Gastroesophageal sphincter (tissue), 4 donors: ENCODE data around the gene GP9. TPM values are rescaled to one million over a fixed set of nuclear protein-coding genes. Genes with fewer than 3 reads are reported as not detected.

ENCODE experiments used
- ATAC-seq: fragments of 150-250 bp; one replicate; pipeline ENCODE4 v1.9.1; 2016; ENCODE audit warnings: mild to moderate bottlenecking, moderate library complexity
- H3K27ac ChIP-seq, 4 donors: fragments of 200-600 bp; sonication (generic) in 3 of 4; 1 replicate in 3 of 4; 2 replicates in 1 of 4; pipeline ENCODE4 v1.5.1; 2016 to 2019
- H3K27me3 ChIP-seq: fragments of 200-600 bp; sonication (generic); one replicate; pipeline ENCODE4 v1.5.1; 2019
- H3K36me3 ChIP-seq, 2 donors: fragments of 200-600 bp; sonication (generic); one replicate each; pipeline ENCODE4 v1.5.1; 2019; ENCODE audit warnings: control low read depth in 1 of 2
- H3K4me1 ChIP-seq, 3 donors: fragments of 200-600 bp; sonication (generic); 1 replicate in 2 of 3; 2 replicates in 1 of 3; pipeline ENCODE4 v1.5.1; 2016 to 2019; ENCODE audit warnings: control low read depth in 2 of 3
- H3K4me3 ChIP-seq, 2 donors: fragments of 200-600 bp; sonication (generic); one replicate each; pipeline ENCODE4 v1.5.1; 2019; ENCODE audit warnings: mild to moderate bottlenecking in 1 of 2, moderate library complexity in 1 of 2
- H3K9me3 ChIP-seq, 3 donors: fragments of 200-600 bp; sonication (generic); one replicate each; pipeline ENCODE4 v1.5.1; 2017 to 2019; ENCODE audit warnings: control low read depth in 2 of 3
- EP300 ChIP-seq: sonication (generic); formaldehyde crosslinking; IDR thresholded peaks from one replicate; pipeline ENCODE4 v1.6.1; 2017; ENCODE audit warnings: antibody characterized with exemption, mild to moderate bottlenecking
- POLR2A ChIP-seq, 2 donors: fragments of 450-650 bp; IDR thresholded peaks; one replicate each; pipeline ENCODE4 v1.6.1; 2017; ENCODE audit warnings: antibody characterized with exemption in 2 of 2, mild to moderate bottlenecking in 2 of 2, moderate library complexity in 1 of 2
- POLR2AphosphoS5 ChIP-seq: sonication (generic); formaldehyde crosslinking; IDR thresholded peaks from one replicate; pipeline ENCODE4 v1.6.1; 2017; ENCODE audit warnings: antibody characterized with exemption
- WGBS, 2 donors: methylation state at CpG; one replicate each; pipeline ENCODE4 v1.1.5; 2018; ENCODE audit warnings: low coverage in 1 of 2; 5-methylcytosine and 5-hydroxymethylcytosine counted together
- total RNA-seq, 4 donors: library from RNA; depleted of rRNA; stranded (reverse); fragments of >200 nt; gene quantifications; one replicate each; pipeline ENCODE4 v1.1.0, GENCODE V29; 2016
- TF ChIP-seq, protein P1 (sequence below), 4 experiments: fragments of 200-600 bp in 2 of 4; fragments of 450-650 bp in 2 of 4; sonication (generic) in 1 of 4; IDR thresholded peaks; one replicate each; pipeline ENCODE4 v1.5.1; 2017 to 2019; ENCODE audit warnings: antibody characterized with exemption in 4 of 4, mild to moderate bottlenecking in 2 of 4, moderate library complexity in 2 of 4

Gene GP9
- total RNA-seq, 4 donors from 2014 or later: not detected

DNA sequence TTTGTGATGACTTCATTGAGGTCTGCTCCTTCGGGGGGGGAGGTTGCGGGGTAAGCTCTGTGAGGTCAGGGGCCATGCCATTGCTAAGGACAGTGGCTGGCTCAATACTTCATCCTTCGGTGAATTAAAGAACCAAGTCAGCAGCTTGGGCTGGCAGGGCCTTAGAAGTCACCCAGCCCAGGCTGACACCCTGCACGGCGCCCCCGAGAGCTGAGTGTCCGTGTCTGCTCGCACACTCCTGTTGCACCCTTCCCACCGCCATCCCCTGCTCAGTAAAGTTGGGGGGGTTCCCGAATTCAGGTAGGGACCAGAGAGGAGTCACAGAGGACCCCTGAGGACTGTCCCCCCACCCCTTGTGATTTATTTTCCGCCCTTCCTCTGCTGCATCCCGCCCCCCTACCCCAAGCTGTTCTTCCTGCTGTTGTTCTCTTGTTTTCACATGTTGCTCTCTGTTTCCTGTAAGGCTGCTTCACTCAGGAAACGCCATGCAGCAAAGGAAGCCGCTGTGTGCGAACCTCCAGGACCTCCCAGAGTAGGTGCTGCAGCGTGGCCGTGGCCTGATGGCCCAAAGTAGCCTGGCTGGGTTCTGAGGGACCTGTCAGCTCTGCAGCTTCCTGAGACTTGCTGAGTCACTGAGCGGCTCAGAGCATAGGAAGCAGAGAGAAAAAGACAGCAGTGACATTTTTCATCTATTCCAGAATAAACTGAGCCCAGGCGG, 45.0 kb upstream of the GP9 start:
- peaks cover 0 to 43% (median 6%) of the 10 kb centered on the region in 3 donors for H3K4me1 ChIP-seq
- peak overlapping the region in 3 of 4 donors; percentile 57 to 76 (median 73) for H3K27ac ChIP-seq

DNA sequence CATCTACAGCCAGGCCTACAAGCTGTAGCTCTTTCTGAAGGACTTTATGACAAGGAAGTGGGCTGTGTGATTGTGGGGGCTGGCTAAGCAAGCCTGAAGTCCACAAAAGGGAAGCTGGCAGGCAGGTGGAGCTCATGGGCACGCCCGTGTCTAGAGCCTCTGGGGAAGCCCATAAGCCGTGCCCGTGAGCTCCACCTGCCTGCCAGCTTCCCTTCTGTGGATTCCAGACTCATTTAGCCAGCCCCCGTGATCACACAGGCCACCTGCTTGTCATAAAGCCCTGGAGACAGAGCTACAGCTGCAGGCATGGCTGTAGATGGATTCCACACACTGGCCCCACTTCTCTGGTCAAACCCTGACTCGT, 44.2 kb upstream of the GP9 start:
- Histone ChIP-seq H3K36me3 (no peaks in the 10 kb centered on the region), H3K4me1 (peaks cover 0 to 51% (median 6%) of the 10 kb centered on the region in 3 donors), H3K9me3 (no peaks in the 10 kb centered on the region), H3K27me3 (no peaks in the 10 kb centered on the region), H3K4me3 (no peak overlapping the region), H3K27ac (peak overlapping the region in 3 of 4 donors; percentile 57 to 76 (median 73))
- WGBS, 2 donors: 40 to 61% methylated on average over 1 to 5 of the region's 6 CpGs
- TF ChIP-seq POLR2AphosphoS5 (no peak), POLR2A (IDR thresholded peaks at IDR 0.05) (no peak), EP300 (no peak)
- TF ChIP-seq, protein P1, sequence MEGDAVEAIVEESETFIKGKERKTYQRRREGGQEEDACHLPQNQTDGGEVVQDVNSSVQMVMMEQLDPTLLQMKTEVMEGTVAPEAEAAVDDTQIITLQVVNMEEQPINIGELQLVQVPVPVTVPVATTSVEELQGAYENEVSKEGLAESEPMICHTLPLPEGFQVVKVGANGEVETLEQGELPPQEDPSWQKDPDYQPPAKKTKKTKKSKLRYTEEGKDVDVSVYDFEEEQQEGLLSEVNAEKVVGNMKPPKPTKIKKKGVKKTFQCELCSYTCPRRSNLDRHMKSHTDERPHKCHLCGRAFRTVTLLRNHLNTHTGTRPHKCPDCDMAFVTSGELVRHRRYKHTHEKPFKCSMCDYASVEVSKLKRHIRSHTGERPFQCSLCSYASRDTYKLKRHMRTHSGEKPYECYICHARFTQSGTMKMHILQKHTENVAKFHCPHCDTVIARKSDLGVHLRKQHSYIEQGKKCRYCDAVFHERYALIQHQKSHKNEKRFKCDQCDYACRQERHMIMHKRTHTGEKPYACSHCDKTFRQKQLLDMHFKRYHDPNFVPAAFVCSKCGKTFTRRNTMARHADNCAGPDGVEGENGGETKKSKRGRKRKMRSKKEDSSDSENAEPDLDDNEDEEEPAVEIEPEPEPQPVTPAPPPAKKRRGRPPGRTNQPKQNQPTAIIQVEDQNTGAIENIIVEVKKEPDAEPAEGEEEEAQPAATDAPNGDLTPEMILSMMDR (IDR thresholded peaks at IDR 0.05): no peak
- ATAC-seq: no peak

More for the DNA sequence above, 45.0 kb upstream of the GP9 start:
- Histone ChIP-seq H3K36me3 (no peaks in the 10 kb centered on the region), H3K27me3 (no peaks in the 10 kb centered on the region), H3K4me3 (no peak overlapping the region), H3K9me3 (no peaks in the 10 kb centered on the region)
- 65 to 86% methylated on average over 3 to 9 of the region's 19 CpGs for WGBS, 2 donors
- ATAC-seq: peak; percentile 66
- TF ChIP-seq, protein P1 (IDR thresholded peaks at IDR 0.05): no peak
- TF ChIP-seq POLR2AphosphoS5 (no peak), POLR2A (IDR thresholded peaks at IDR 0.05) (no peak), EP300 (no peak)

DNA sequence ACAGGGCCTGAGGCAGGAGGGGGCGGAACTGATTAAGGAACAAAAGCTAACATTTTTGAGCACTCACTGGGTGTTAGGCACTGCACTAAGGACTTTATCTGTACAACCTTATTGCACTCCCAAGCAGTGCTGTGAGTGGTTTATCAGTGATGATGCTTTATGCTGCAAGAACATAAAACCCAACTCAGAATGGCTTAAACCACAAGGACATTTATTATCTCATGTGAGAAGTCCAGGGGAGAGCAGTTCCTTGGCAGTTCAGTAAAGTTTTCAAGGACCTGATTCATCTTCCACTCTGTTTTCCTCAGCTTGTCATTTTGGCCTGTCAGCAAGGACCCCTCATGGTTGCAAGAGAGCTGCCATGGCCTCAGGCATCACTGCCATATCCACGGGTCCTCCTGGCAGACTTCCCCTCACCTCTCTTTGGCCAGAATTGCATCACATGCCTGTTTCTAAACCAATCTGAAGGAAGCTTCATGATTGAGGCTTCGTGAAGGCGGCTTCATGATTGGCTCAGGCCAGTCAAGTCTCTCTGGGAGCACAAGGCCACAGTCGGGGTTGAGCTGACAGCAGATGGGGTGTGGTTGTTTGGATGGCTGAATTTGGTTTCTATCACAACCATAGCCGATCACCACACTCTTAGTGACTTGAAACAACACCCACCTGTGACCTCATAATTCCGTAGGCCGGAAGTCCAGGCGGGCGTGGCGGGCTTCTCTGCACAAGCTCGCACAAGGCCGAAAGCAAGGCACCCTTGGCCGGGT, 43.7 kb upstream of the GP9 start:
- H3K27ac ChIP-seq: peak overlapping the region in 3 of 4 donors; percentile 57 to 76 (median 73)
- no peak overlapping the region for H3K4me3 ChIP-seq
- WGBS, 2 donors: 50 to 80% methylated on average over 1 to 2 of the region's 14 CpGs
- peak; percentile 62 for ATAC-seq
- no peaks in the 10 kb centered on the region for H3K9me3 ChIP-seq
- TF ChIP-seq POLR2A (IDR thresholded peaks at IDR 0.05) (no peak), POLR2AphosphoS5 (no peak), EP300 (no peak)
- TF ChIP-seq, protein P1 (IDR thresholded peaks at IDR 0.05): no peak
- H3K4me1 ChIP-seq: peaks cover 0 to 56% (median 6%) of the 10 kb centered on the region in 3 donors
- no peaks in the 10 kb centered on the region for H3K36me3 ChIP-seq
- no peaks in the 10 kb centered on the region for H3K27me3 ChIP-seq

DNA sequence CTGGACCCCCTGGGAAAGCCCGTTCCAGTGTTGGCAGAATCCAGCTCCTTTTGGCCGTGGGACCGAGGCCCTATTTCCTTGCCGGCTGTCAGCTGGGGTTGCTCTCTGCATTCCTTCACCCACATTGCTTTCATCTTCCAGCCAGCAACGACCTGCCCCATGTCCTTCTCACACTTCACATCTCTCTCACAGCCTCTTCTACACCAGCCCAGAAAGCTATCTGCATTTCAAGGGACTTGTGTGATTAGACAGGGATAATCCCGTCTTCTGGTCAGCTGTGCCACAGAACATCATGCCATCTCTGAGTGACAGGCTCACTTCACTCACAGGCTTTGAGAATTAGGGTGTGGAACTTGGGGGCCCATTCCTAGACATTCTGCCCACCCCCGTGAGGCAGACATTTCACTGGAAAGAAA, 43.1 kb upstream of the GP9 start:
- 29% methylated on average over 6 of the region's 7 CpGs; no CpG with 5 or more reads in 1 of the 2 donors for WGBS, 2 donors
- no peak for ATAC-seq
- TF ChIP-seq, protein P1 (IDR thresholded peaks at IDR 0.05): no peak
- no peak for TF ChIP-seq EP300
- no peak for TF ChIP-seq POLR2A (IDR thresholded peaks at IDR 0.05)
- no peak for TF ChIP-seq POLR2AphosphoS5
- no peaks in the 10 kb centered on the region for H3K36me3 ChIP-seq
- H3K4me1 ChIP-seq: peaks cover 0 to 62% (median 6%) of the 10 kb centered on the region in 3 donors
- H3K27ac ChIP-seq: peak overlapping the region in 3 of 4 donors; percentile 57 to 76 (median 73)
- no peaks in the 10 kb centered on the region for H3K9me3 ChIP-seq
- no peak overlapping the region for H3K4me3 ChIP-seq
- no peaks in the 10 kb centered on the region for H3K27me3 ChIP-seq
